ENCODE measurements around the gene FUT7. TPM values are rescaled to one million over a fixed set of nuclear protein-coding genes. Genes with fewer than 3 reads are reported as not detected.

FUT7 gene
- total RNA-seq, 1 experiment from 2014 or later = not detected

DNA sequence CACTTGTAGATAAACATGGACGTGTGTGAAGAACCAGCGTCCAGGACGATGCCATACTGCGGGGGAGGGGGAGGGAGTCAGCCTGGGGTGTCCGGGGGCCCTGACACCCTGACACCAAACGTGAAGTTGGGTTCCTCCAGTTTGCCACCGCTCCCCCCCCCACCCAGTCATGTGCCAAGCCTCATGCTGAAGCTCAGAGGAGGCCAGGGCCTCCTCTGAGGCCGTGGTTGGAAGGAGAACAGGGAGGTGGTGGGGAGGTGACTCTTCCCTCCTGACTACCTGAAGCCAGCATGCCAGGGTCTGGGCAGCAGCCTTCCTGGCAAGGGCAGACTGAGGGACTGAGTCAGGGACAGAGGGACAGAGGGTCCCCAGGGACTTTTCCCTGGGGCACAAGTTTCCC is 20.4 kb upstream of the FUT7 start:
- Histone ChIP-seq H3T11ph (ENCODE audit: low read length) (no peak overlapping the region), H3K14ac (ENCODE audit: insufficient read depth, low read length) (no peak overlapping the region), H3K9ac (ENCODE audit: extremely low read depth, insufficient read length, low read length) (no peak overlapping the region), H2BK12ac (ENCODE audit: insufficient read length, low read depth, low read length) (no peak overlapping the region), H2BK5ac (ENCODE audit: insufficient read length, low read length) (no peak overlapping the region), H4K5ac (ENCODE audit: insufficient read length, low read depth, low read length) (no peak overlapping the region), H3K9me3 (ENCODE audit: control insufficient read depth, low read depth, low read length) (no peaks in the 10 kb centered on the region), H3K56ac (ENCODE audit: insufficient read length, low read depth, low read length) (no peak overlapping the region), H2BK120ac (ENCODE audit: low read depth, low read length, poor library complexity, severe bottlenecking) (no peak overlapping the region), H2BK15ac (ENCODE audit: low read depth, low read length) (no peak overlapping the region), H3K23me2 (ENCODE audit: insufficient read length, low read depth, low read length, poor library complexity, severe bottlenecking) (peaks cover 6% of the 10 kb centered on the region), H2AFZ (ENCODE audit: low read length) (no peak overlapping the region), H4K91ac (ENCODE audit: insufficient read length, low read depth, low read length) (no peak overlapping the region), H3K23ac (ENCODE audit: insufficient read length, low read depth, low read length) (no peak overlapping the region), H2BK20ac (ENCODE audit: low read depth, low read length, poor library complexity, severe bottlenecking) (no peak overlapping the region), H3K4me1 (ENCODE audit: insufficient read depth, low read length) (no peaks in the 10 kb centered on the region), H3K79me2 (ENCODE audit: insufficient read depth, low read length) (no peaks in the 10 kb centered on the region), H3K4me2 (ENCODE audit: insufficient read depth, insufficient read length, low read length) (no peak overlapping the region), H3K4ac (ENCODE audit: low read depth, low read length) (no peak overlapping the region), H4K8ac (replicated peaks; ENCODE audit: insufficient read length, low read depth, low read length) (no peak overlapping the region), H3K27ac (ENCODE audit: insufficient read length, low read depth, low read length) (no peak overlapping the region), H3K18ac (ENCODE audit: insufficient read length, low read depth, low read length) (no peak overlapping the region), H3K79me1 (ENCODE audit: insufficient read depth, low read depth, low read length, poor library complexity, severe bottlenecking) (no peaks in the 10 kb centered on the region), H4K20me1 (ENCODE audit: control insufficient read depth, insufficient read depth, insufficient read length) (no peaks in the 10 kb centered on the region), H2AK5ac (ENCODE audit: insufficient read length, low read length) (no peak overlapping the region), H3K27me3 (ENCODE audit: insufficient read depth, low read length) (peaks cover 7% of the 10 kb centered on the region; the same call in 1 of the 2 replicates)
- H3K9me3 Mint-ChIP-seq = no peaks in the 10 kb centered on the region
- no peak overlapping the region for H3K27ac Mint-ChIP-seq
- WGBS (ENCODE audit: extremely low coverage, insufficient read length, low lambda C conversion rate) = no CpG with 5 or more reads among the region's 8 CpGs
- H3K36me3 Mint-ChIP-seq (ENCODE audit: insufficient read depth in 1 of 3, low read depth in 3 of 3) = no peaks in the 10 kb centered on the region
- peak overlapping the region in 1 of 2 experiments; percentile 38; a peak in 1 of 5 replicates for H3K4me3 Mint-ChIP-seq
- no peak for DNase-seq
- H3K4me1 Mint-ChIP-seq = peaks cover 2 to 11% of the 10 kb centered on the region in 2 experiments
- peaks cover 77% of the 10 kb centered on the region for H3K27me3 Mint-ChIP-seq (ENCODE audit: low read depth)
- TF ChIP-seq, protein P1, sequence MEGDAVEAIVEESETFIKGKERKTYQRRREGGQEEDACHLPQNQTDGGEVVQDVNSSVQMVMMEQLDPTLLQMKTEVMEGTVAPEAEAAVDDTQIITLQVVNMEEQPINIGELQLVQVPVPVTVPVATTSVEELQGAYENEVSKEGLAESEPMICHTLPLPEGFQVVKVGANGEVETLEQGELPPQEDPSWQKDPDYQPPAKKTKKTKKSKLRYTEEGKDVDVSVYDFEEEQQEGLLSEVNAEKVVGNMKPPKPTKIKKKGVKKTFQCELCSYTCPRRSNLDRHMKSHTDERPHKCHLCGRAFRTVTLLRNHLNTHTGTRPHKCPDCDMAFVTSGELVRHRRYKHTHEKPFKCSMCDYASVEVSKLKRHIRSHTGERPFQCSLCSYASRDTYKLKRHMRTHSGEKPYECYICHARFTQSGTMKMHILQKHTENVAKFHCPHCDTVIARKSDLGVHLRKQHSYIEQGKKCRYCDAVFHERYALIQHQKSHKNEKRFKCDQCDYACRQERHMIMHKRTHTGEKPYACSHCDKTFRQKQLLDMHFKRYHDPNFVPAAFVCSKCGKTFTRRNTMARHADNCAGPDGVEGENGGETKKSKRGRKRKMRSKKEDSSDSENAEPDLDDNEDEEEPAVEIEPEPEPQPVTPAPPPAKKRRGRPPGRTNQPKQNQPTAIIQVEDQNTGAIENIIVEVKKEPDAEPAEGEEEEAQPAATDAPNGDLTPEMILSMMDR (conservative IDR thresholded peaks at IDR 0.05) = no peak

Measured in H9 (cell line).